ENCODE measurements around the gene COL26A1.
"Not testable (repeated sequence)": the region's sequence is repeated elsewhere in the genome, so short reads cannot be mapped to it uniquely, and the experiment has no call there.

Gene COL26A1

DNA sequence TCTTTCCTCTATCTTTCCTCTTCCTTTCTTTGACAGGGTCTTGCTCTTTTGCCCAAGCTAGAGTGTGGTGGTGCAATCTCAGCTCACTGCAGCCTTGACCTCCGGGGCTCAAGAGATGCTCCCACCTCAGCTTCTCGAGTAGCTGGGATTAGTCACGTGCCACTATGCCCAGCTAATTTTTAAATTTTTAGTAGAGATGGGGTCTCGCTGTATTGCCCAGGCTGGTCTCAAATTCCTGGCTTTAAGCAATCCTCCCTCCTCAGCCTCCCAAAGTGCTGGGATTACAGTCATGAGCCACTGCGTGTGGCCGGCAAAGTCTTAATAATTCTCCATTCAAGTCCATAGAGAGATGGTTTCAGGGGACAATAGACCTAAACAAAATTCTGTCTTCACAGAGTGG lies 40.2 kb downstream of the COL26A1 start:
- DNase-seq = no peak

DNA sequence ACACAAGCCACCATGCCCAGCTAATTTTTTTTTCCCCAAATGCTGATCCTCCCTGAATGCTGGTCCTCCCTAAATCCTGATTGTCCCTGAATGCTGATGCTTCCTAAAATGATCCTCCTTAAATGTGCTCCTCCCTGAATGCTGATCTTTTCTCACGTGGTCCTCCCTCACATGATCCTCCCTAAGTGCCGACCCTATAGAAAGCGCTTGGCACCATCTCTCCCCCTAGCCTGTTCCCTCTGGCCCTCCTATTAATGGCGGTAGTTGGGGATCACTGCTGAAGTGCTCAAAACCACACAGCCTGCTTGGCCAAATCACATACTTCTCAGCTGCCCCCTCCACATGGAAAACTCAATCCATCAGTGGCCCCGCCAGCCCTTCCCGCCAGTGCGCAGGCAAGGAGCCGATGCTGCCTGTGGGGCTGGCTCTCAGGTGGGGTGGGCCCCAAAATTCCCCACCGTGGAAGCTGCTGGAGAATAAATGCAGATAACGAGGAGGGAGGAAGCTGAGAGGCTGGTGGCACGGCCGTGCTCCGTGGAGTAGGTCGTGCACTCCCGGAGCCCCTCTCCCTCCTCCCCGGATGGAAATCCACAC lies 42.9 kb downstream of the COL26A1 start:
- no peak for DNase-seq

DNA sequence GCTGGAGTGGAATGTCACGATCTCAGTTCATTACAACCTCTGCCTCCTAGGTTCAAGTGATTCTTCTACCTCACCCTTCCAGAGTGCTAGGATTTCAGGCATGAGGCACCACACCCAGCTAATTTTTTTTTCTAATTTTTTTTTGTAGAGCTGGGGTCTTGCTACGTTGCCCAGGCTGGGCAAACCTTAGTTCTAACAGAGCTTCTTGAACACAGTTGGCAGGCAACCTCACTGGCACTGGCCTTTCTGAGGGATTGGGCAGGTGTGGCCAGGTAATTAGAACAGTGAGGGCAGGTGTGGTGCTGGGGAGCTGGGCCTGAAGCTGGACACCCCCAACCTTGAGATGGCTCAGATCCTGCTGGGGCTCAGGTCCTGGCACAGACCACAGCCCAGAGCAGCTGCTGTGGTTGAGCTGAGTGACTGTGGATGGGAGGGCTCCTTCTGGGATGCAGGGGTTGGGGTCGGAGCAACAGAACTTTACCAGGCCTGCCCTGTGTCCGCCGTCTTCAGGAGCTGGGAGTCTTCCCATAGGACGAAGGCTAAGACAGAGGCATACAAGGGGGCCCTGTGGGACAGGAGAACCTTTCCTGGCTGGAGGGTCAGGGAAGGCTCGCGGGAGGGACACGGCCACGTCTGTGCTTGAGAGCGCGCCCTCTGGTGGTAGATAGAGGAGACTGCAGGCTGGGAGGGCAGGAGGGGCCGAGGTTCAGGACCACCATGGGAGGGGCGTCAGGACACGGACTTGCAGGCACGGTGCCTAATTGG lies 48.2 kb downstream of the COL26A1 start:
- no peak for DNase-seq

DNA sequence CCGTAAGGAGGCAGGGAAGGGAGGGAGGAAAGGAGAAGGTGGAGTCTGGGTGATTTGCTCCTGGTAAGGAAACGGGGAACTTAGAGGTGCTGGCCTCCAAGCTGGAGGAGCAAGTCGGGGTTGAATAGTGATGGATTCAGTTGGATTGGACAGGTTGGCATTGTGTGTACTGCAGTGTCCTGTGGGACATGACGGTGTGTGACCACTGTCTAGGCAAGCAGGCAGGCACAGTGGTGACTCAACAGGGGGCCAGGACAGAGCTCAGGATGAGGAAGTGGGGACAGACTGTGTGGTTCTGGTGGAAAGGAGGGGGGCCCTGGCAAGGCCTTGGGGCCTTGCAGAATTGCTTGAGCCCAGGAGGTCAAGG lies 48.8 kb downstream of the COL26A1 start:
- DNase-seq = no peak

DNA sequence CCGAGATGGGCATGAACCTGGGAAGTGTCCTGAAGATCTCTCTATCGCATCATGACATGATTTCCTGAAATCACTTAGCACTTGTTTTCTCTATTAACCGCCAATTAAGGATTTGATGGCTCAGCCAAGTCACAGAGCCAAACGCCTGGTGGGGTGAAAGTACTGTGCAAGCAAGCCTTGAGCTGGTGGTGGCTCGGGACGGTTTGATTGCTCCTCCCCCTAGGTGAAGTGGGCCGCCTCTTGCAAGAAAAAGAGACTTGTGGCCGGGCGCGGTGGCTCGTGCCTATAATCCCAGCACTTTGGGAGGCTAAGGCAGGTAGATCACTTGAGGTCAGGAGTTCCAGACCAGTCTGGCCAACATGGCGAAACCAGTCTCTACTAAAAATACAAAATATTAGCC lies 50.3 kb downstream of the COL26A1 start:
- no peak for DNase-seq

DNA sequence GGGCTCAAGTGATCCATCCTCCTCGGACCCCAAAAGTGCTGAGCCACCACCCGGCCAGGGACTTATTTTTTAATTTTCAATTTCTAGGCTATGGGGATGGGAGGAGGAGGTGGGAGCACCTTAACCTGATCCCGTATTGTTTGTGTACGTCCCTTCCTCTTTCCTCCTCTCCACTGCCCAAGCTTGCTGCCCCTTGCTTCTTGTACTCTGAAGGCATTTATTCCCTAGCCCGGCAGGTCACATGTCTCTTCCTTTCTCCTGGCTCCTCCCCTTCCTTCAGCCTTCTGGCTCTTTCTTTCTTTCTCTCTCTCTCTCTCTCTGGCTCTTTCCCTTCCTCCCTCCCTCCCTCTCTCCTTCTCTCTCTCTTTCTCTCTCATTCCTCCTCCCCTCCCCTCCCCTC lies 56.0 kb downstream of the COL26A1 start:
- DNase-seq = no peak

DNA sequence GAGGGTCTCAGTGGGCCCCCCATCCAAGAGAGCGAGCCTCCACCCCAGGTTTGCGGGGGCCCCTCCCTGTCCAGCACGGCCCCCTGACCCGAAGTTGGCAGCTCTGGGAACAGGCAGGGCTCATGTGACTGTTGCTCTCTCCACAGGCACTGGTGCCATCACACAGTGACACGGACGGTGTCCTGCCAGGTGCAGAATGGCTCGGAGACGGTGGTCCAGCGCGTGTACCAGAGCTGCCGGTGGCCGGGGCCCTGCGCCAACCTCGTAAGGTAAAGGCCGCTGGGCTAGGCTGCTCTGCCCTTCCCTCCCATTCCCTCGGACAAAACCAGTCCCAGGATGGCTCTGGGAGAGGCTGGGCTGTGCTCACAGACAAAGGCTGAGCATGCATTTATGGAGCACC lies 57.2 kb downstream of the COL26A1 start:
- DNase-seq = no peak

DNA sequence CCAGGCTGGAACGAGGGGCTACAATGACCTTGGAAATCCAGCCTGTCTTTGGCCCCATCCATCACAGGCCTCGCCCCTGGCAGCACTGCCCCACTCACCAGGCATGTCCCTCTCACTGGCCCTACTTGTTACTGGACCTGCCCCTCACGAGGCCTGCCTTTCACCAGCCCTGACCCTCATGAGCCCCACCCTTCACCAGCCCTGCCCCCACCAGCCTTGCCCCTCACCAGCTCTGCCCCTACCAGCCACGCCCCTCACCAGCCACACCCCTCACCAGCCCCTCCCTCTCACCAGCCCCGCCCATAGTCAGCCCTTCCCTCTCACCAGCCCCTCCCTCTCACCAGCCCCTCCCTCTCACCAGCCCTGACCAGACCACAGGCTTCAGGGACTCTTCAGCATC lies 57.8 kb downstream of the COL26A1 start:
- DNase-seq = no peak

DNA sequence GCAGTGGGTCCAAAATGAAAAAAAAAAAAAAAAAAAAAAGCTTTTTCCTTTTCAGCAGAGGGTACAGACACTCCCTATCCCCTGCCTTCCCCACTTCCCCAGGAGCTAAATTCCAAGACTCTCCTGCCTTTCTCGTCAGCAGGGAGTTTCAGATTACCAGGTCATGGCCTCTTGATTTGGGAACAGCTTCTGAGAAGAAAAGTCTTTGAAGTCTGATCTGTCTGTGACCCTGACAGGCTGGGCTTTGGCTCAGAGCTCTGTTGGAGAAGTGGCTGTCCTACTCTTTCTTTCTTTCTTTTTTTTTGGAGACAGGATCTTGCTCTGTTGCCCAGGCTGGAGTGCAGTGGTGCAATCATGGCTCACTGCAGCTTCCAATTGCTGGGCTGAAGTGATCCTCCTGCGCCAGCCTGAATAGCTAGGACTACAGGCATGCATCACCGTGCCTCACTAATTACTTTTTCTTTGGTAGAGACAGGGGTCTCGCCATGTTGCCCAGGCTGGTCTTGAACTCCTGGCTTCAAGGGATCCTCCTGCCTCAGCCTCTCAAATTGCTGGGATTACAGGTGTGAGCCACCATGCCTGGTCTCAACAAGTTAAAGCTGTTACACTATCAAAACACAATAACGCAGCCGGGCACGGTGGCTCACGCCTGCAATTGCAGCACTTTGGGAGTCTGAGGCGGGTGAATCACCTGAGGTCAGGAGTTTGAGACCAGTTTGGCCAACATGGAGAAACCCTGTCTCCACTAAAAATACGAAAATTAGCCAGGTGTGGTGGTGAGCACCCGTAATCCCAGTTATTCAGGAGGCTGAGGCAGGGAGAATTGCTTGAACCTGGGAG lies 59.9 kb downstream of the COL26A1 start:
- no peak for DNase-seq

DNA sequence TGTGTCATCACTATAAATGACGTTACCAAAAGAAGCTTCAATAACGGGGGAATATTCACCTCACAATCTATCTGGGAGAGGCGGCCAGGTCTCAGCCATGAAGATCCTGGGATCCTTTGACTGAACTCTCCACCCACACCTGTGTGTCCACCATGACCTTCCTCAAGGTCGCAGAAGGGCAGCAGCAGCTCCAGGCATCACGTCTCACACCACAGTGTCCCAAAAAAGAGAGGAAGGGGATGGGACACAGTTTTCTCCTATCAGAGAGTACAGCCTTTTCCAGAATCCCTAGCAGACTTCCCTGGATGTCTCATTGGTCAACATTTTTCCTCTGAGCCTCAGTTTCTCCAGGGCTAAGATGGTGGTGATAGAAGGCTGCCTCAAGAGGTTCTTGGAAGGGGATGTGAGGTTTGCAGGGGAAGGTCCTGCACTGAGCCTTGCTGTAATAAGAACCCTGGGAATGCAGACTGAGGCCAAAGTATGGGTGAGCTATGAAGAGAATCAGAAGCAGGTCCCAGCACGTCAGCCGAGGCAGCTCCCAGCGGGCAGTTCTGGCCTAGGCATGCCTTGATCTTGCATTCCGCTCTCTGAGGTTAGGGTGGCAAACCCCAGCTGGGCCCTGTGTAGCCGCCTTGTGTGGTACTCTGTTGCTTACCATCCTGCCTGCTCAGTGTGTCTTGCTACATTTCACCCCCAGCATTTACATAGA lies 63.8 kb downstream of the COL26A1 start:
- no peak for DNase-seq

DNA sequence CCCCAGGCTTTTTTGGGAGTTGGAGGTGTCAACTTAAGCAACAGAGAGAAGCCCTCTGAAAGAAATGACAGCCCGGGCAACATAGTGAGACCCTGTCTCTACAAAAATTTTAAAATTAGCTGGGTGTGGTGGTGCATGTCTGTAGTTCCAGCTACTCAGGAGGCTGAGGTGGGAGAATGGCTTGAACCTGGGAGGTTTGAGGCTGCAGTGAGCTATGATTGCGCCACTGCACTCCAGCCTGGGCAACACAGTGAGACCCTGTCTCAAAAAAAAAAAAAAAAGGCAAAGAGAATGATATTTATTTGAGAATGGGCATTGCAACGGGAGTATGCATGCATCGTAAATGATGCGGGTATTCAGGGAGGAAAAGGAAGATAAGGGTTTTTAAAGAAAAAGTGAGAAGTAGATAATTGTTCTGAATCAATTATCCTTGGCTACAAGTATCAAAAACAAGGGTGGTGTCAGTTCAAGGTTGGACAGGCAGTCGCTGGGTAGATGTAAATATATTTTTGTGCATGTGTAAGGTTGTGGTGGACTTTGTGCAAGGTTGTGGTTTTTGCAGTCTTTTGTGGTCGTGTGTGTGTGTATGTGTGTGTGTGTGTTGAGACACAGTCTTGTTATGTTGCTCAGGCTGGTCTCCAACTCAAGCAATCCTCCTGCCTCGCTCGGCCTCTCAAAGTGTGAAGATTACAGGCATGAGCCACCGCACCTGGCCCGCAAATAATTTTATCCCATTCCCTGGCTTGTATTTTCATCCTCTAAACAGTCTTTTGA lies 65.6 kb downstream of the COL26A1 start:
- DNase-seq = no peak

DNA sequence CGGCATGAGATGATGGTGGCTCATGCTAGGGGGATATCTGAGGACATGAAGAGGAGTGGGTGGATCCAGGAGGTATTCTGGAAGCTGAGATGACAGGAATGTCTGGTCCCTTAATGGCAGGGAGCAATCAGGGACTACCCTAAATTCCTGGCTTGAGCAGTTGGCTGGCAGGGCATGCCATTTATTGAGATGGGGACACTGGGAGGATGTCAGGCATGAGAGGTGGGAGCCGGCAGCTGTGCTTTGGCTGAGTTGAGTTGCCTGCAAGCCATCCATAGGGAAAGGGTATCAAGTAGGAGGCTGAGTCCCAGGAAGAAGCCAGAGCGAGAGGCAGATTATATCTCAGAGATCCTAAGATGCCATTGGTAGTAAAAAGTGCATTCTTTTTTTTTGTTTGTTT lies 69.6 kb downstream of the COL26A1 start:
- no peak for DNase-seq

DNA sequence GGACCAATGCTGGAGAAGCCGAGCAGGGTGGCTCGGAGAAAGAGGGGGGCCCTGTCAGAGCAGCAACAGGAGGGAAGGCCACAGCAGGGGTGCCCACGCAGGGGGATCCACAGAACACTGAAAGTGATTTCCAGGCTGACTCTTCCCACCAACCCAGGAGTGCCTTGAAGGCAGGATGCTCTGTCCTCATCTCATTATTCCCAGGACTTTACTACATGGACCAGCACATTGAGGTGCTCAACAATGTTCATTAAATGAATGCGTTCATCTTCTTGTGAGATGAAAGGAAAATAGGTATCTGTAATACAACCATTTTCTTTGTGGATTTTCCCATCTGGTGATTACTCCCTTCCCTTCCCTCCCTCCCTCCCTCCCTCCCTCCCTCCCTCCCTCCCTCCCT lies 71.0 kb downstream of the COL26A1 start:
- DNase-seq = no peak

DNA sequence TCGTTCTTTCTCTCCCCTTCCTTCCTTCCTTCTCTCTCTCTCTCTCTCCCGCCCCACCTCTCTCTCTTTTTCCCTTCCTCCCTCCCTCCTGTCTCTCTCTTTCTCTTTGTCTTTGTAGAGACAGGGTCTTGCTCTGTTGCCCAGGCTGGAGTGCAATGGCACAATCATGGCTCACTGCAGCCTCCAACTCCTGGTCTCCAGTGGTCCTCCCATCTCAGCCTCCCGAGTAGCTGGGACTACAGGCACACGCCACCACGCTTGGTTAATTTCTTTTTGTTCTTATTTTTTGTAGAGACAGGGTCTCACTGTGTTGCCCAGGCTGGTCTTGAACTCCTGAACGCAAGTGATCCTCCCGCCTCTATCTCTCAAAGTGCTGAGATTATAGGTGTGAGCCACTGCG lies 71.5 kb downstream of the COL26A1 start:
- not testable (repeated sequence) for DNase-seq

DNA sequence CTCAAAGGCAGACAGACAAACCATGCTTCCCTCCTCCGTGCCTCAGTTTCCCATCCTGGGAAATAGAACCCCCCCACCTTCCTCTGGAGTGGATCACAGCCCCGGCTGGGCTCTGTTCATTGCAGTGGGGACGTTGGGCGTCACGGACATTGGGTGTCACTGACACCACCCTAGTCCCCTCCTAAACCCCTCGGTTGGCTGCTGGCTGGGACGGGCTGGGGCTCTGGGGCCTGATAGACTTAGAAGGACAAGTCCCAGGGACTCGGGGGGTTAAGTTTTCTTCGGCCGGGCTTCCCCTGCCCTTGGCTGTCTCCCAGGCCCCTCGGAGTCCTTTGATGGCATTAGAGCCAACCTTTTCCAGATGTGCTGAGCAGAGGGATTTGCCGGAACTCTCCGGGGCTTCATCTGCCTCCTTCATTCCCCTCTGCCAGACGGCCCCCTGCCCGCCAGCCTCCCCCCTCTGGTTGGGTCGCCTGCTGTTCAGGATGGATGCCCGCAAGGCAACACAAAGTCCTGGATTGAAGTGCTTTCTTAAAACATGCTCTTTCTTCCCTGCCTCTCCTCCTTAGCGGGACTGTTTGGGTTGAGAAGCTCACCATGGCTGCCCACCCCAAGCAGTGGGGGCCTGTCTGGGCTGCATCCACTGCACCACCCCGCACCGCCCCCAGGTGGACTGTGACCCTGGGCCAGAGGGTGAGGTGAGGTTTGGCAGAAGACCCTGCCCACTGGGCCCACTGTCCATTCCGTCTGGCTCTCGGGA lies 73.0 kb downstream of the COL26A1 start:
- DNase-seq = no peak

DNA sequence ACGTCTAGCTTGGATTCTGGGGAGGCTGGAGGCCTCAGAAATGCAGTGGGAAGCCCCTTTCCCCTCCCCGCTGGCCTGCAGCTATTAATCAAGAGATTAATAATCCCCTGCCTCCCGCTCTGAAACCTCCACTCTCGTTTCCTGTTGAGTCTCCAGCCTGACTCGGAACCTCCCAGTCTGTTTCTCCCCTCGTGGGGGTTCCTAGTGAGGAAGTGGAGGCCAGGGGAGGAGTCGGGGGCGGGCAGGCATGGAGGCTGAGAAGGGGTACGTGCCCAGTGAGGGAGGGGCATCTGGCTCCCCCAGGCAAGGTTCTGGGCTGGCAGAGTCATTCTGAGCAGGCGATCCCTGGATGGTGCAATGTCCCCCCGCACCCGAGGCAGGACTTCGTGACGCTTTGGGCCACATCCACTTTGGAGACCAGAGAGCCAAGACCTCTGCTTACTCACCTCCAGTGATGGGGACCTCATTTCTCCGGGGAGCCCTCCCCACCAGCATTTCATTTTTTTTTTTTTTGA lies 73.6 kb downstream of the COL26A1 start:
- DNase-seq = no peak

DNA sequence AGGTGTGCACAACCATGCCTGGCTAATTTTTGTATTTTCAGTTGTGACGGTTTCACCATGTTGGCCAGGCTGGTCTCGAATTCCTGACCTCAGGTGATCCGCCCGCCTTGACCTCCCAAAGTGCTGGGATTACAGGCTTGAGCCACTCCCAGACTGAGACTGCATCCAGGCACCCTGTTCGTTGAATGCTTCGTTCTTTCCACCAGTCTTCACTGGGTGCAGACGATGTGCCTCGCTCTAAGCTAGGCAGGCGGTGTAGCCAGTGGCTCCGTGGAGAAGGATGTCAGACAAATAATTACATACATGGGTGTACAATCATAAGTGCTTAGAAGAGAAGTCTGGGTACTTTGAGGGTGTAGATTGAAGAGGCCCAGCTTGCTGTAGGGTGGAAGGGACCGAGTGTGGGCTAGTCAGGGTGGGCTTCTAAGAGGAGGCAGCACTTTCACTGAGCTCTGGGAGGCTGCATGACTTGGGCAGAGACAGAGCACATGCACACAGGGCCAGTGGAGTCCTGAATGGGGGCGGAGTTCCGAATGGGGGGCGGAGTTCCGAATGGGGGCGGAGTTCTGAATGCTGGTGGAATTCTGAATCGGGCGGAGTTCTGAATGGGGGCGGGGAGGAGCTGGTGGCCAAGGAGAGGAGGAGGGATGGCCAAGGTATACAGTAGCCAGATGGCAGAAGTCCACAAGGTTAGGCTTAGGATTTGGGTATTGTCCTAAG lies 74.3 kb downstream of the COL26A1 start:
- DNase-seq = no peak

DNA sequence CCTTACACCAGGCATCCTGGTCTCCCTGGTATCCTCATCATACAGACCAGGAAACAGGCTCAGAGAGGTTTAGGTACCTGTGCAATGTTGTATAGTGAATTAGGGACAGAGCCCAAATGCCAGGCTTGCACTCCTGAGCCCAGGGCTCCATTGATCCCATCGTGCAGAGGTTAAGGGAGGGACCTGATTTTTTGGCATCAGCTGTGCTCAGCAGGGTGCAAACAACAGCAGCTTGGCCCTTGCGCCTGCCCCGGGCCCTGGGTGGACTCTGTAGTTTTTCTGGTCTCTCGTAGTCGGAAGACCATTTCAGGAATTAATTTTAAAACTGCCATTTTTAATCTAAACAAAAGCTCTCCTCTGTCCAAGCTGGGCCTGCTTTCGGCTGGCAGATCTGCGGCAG lies 79.2 kb downstream of the COL26A1 start:
- DNase-seq = no peak

DNA sequence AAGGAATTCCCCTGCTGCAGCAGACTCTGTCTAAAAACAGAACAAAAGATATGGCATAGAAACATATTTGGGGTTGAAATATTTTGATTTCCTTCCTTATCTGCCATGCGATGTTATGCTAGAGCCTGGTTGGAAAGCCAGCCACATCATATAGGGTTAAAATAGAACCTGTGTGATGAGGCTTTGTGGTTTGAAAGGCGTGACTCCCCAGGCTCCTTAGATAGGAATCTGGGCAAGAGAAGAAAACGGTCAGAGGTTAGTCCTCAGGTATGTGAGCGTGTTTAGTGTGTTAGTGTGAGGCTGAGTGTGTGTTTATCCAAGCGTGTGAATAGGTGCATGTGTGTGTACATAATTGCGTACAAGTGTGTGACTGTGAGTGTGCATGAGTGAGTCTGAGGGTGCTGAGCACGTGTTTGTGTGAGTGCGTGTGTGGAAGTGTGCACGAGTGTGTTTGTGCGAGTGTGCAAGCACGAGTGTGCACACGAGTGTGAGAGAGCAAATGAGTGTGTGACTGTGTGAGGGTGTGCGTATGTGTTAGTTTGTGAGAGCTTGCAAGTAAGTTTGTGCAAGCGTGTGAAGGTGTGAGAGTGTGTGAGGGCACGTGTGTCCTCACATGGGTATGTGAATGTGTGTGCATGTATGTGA lies 79.9 kb downstream of the COL26A1 start:
- DNase-seq = no peak

DNA sequence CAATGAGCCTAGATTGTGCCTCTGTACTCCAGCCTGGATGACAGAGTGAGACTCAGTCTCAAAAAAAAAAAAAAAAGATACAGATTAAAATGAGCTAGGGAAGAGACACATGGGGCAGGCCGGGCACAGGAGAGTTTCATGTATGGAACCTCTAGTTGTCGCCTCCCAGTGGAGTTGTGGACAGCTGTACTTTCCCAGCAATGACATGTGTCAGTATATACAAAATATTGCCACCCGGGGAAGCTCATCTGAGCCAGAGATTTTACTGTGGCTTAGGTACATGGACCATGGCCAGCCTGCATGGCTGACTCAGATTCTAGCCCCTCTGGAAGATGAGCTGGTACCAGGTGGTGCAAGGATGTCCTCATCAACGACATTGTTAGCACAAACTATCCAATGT lies 87.4 kb downstream of the COL26A1 start:
- no peak for DNase-seq

Data from GOT3 (cell line).